Body of pancreas (tissue), 4 donors: Measurements from ENCODE around the gene G6PC3. TPM values are rescaled to one million over a fixed set of nuclear protein-coding genes. Genes with fewer than 3 reads are reported as not detected.

ENCODE experiments used
- ATAC-seq: fragments of 150-250 bp; one replicate; pipeline ENCODE4 v1.9.1; 2016
- DNase-seq, 4 donors: peaks; one replicate each; pipeline ENCODE4 v3.0.0-alpha.2; 2019
- H3K27ac ChIP-seq, 4 donors: fragments of 200-600 bp; sonication (generic); 1 replicate in 3 of 4; 2 replicates in 1 of 4; pipeline versions ENCODE4 v1.5.1 to v1.6.1; 2016 to 2019; ENCODE audit warnings: mild to moderate bottlenecking in 1 of 4, mixed read lengths in 1 of 4, moderate library complexity in 1 of 4
- H3K27me3 ChIP-seq, 2 donors: fragments of 200-600 bp; sonication (generic); one replicate each; pipeline ENCODE4 v1.6.0; 2016; ENCODE audit warnings: mild to moderate bottlenecking in 1 of 2
- H3K36me3 ChIP-seq, 2 donors: fragments of 200-600 bp; sonication (generic); replicated peaks in 1 of 2; 2 replicates each; pipeline ENCODE4 v1.5.1; 2016; ENCODE audit warnings: low read depth in 2 of 2; ENCODE audit not compliant: insufficient read depth in 1 of 2
- H3K4me1 ChIP-seq: fragments of 200-600 bp; sonication (generic); one replicate; pipeline ENCODE4 v1.6.0; 2016
- H3K4me3 ChIP-seq, 2 donors: fragments of 200-600 bp; sonication (generic); 1 replicate in 1 of 2; 2 replicates in 1 of 2; pipeline ENCODE4 v1.5.1; 2016 to 2019
- H3K9me3 ChIP-seq, 3 donors: fragments of 200-600 bp; sonication (generic); 1 replicate in 2 of 3; 2 replicates in 1 of 3; pipeline ENCODE4 v1.5.1; 2016
- POLR2A ChIP-seq, 3 donors: fragments of 450-650 bp; IDR thresholded peaks; one replicate each; pipeline ENCODE4 v1.6.1; 2016; ENCODE audit warnings: antibody characterized with exemption in 3 of 3, mild to moderate bottlenecking in 2 of 3
- WGBS, 2 donors: methylation state at CpG; one replicate each; pipeline ENCODE4 v1.1.5; 2017; 5-methylcytosine and 5-hydroxymethylcytosine counted together
- intact Hi-C: fragments of 100-400 bp; cut with DNase I; formaldehyde crosslinking; loops from one replicate; pipeline ENCODE4 v1.15.1; 2023
- total RNA-seq, 2 donors: library from RNA; depleted of rRNA; stranded (reverse); fragments of >200 nt; gene quantifications; one replicate each; pipeline ENCODE4 v1.1.0, GENCODE V29; 2016
- TF ChIP-seq, protein P1 (sequence below), 7 experiments: fragments of 450-650 bp in 4 of 7; fragments of 200-600 bp in 3 of 7; sonication (generic) in 3 of 7; IDR thresholded peaks; one replicate each; pipeline ENCODE4 v1.5.1; 2016 to 2019; ENCODE audit warnings: antibody characterized with exemption in 7 of 7

G6PC3 gene
- total RNA-seq, 2 donors from 2014 or later, result 11.9 to 12.9 TPM

DNA sequence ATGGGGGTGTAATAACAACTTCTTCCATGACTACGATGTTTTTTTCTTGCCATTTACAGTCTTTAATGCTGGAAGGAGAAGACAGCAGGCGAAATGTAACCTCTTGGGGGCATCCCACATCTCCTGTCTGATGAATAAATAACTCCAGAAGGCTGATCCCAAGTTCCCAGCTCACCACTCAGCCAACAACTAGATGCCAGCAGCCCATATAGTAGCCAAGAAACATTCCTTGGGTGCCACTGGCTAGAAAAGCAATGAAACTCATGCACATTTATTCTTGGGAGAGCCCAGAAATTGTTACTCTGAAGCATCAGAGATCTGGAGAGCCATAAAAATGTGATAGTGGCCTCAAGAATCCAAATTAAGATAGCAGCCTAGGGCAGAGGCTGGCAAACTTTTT is 33.1 kb upstream of the G6PC3 start:
- Histone ChIP-seq H3K4me1 (peaks cover 20% of the 10 kb centered on the region), H3K36me3 (peaks cover 0 to 16% of the 10 kb centered on the region in 2 donors), H3K27me3 (no peaks in the 10 kb centered on the region), H3K9me3 (no peaks in the 10 kb centered on the region), H3K27ac (no peak overlapping the region), H3K4me3 (no peak overlapping the region)
- ATAC-seq (no peak), DNase-seq (no peak)
- 90 to 98% methylated on average over 2 of the region's 2 CpGs for WGBS, 2 donors
- no peak for TF ChIP-seq POLR2A (IDR thresholded peaks at IDR 0.05)
- TF ChIP-seq, protein P1, sequence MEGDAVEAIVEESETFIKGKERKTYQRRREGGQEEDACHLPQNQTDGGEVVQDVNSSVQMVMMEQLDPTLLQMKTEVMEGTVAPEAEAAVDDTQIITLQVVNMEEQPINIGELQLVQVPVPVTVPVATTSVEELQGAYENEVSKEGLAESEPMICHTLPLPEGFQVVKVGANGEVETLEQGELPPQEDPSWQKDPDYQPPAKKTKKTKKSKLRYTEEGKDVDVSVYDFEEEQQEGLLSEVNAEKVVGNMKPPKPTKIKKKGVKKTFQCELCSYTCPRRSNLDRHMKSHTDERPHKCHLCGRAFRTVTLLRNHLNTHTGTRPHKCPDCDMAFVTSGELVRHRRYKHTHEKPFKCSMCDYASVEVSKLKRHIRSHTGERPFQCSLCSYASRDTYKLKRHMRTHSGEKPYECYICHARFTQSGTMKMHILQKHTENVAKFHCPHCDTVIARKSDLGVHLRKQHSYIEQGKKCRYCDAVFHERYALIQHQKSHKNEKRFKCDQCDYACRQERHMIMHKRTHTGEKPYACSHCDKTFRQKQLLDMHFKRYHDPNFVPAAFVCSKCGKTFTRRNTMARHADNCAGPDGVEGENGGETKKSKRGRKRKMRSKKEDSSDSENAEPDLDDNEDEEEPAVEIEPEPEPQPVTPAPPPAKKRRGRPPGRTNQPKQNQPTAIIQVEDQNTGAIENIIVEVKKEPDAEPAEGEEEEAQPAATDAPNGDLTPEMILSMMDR (IDR thresholded peaks at IDR 0.05), result no peak
- intact Hi-C loops, result no loop called here

DNA sequence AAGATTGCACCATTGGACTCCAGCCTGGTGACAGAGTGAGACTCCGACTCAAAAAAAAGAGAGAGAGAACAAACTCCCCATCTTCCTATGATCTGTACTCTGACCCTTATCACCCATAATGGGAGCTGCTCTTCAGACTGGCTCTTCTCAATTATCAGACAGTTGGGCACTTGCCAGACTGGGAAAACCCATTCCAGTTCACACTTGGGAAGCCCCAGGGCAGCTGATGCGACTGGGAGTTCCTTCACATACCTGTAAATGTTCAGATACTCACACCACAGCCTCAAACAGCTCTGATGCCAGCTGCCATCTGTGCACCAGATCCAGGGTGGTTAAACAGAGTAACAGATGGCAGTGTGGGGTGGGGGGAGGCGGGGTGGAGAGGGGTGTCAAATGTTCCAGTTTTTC is 31.9 kb upstream of the G6PC3 start:
- Histone ChIP-seq H3K4me3 (no peak overlapping the region), H3K36me3 (peaks cover 0 to 16% of the 10 kb centered on the region in 2 donors), H3K9me3 (no peaks in the 10 kb centered on the region), H3K27ac (no peak overlapping the region), H3K4me1 (peaks cover 20% of the 10 kb centered on the region), H3K27me3 (no peaks in the 10 kb centered on the region)
- intact Hi-C loops, result no loop called here
- WGBS, 2 donors, result 81 to 86% methylated on average over 3 of the region's 3 CpGs
- ATAC-seq, result no peak
- TF ChIP-seq, protein P1 (IDR thresholded peaks at IDR 0.05), result no peak
- TF ChIP-seq POLR2A (IDR thresholded peaks at IDR 0.05), result no peak
- DNase-seq, result no peak

DNA sequence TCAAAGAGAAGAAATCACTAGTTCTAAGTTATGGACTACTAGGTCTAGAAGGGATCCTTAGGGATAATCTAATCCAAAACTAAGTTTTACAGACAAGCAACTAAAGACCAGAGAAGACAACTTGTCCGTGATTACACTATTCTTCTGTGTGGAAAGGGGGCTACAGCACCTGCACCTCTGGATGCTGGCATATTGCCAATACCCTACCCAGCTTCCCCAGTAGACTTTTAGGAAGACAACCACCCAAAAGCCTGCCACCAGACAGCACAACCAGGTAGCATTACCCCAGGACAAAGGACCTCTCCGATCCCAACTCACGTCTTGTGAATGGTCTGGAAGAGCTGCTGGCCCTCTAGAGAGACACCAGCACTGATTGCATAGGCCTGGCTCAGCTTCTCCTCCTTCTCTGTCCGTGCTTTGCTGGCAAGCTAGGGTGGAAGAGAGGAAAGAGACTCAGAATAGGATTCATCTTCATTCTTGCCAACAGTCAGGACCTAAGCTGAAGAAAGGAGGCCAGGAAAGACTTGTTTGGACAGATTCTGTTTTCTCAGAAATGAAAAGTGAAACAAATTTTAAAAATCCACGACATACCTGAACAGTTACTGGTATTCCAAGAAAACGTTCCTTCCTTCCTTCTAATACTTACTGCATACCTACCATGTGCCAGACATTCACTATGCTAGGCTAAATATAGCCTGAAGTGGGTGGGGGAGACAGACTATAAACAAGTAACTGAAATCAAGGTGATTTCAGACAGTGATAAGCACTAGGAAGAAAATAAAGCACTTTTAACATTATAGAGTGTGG is 30.5 kb upstream of the G6PC3 start:
- intact Hi-C loops, result no loop called here
- H3K9me3 ChIP-seq, result no peaks in the 10 kb centered on the region
- WGBS, 2 donors, result 56 to 67% methylated on average over 4 to 6 of the region's 6 CpGs
- H3K4me3 ChIP-seq, result no peak overlapping the region
- DNase-seq, result no peak
- H3K4me1 ChIP-seq, result peaks cover 20% of the 10 kb centered on the region
- H3K27ac ChIP-seq, result peak overlapping the region in 1 of 4 donors; percentile 15
- no peak for ATAC-seq
- no peak for TF ChIP-seq POLR2A (IDR thresholded peaks at IDR 0.05)
- TF ChIP-seq, protein P1 (IDR thresholded peaks at IDR 0.05), result no peak
- H3K36me3 ChIP-seq, result peaks cover 0 to 16% of the 10 kb centered on the region in 2 donors
- no peaks in the 10 kb centered on the region for H3K27me3 ChIP-seq

DNA sequence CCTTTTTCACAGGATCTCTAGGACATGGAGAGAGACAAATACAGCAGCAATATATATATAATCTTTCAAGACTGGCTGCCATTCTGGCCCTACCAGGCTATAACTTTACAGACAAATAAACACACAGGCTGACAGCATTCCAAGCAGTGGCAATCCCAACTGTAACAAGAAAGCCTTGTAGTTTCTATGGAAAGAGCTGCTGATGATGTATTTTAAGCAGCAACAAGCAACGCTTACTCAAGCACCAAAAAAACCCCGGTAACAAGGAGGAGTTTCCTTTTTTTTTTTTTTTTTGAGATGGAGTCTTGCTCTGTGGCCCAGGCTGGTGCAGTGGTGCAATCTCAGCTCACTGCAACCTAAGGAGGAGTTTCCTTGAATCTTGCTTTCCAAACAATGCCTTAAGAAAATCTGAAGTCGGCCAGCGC is 27.3 kb upstream of the G6PC3 start:
- H3K4me1 ChIP-seq, result peaks cover 20% of the 10 kb centered on the region
- no peaks in the 10 kb centered on the region for H3K9me3 ChIP-seq
- DNase-seq (no peak), ATAC-seq (no peak)
- H3K27ac ChIP-seq, result peak overlapping the region in 1 of 4 donors; percentile 14
- no peak overlapping the region for H3K4me3 ChIP-seq
- H3K36me3 ChIP-seq, result peaks cover 0 to 4% of the 10 kb centered on the region in 2 donors
- no peaks in the 10 kb centered on the region for H3K27me3 ChIP-seq
- intact Hi-C loops, result no loop called here
- WGBS, 2 donors, result 76 to 79% methylated on average over 4 of the region's 4 CpGs
- TF ChIP-seq, protein P1 (IDR thresholded peaks at IDR 0.05), result no peak
- no peak for TF ChIP-seq POLR2A (IDR thresholded peaks at IDR 0.05)

DNA sequence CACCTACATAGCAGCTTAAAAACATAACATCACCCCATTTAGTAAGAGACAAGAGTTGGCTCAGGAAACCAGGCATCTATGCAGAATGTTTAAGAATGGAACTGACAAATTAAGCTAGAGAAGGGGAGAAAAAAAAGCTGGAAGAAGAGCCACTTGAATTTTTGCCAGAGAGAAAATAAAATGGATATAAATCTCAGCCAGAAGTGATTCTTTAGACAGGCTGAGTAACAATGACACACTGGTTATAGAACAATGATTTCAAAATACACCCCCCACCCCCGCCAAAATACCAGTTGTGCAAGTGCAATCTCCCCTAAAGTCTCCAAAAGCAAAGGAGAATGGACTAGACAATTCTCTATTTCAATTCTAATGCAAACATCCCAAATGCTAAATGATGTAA is 26.5 kb upstream of the G6PC3 start:
- no peaks in the 10 kb centered on the region for H3K9me3 ChIP-seq
- H3K36me3 ChIP-seq, result no peaks in the 10 kb centered on the region
- intact Hi-C loops, result no loop called here
- no peak overlapping the region for H3K27ac ChIP-seq
- peaks cover 20% of the 10 kb centered on the region for H3K4me1 ChIP-seq
- no peak for TF ChIP-seq POLR2A (IDR thresholded peaks at IDR 0.05)
- TF ChIP-seq, protein P1 (IDR thresholded peaks at IDR 0.05), result no peak
- no peak for DNase-seq
- WGBS, 2 donors, result 65 to 81% methylated on average over 1 of the region's 1 CpG
- no peak overlapping the region for H3K4me3 ChIP-seq
- no peak for ATAC-seq
- no peaks in the 10 kb centered on the region for H3K27me3 ChIP-seq
